Calu3 (cell line): ENCODE measurements around the gene ARFGEF3. TPM values are rescaled to one million over a fixed set of nuclear protein-coding genes. Genes with fewer than 3 reads are reported as not detected.

ENCODE experiments used
- BruUV-seq: library from RNA; stranded (reverse); fragments of 400-500 nt; replicated peaks from 2 replicates; lab custom pipeline; 2021; lab: Mats Ljungman, UMichigan
- CTCF ChIA-PET: fragments of 300-600 bp; sonication (Branson Sonifier 250); formaldehyde crosslinking; loops from one replicate; lab custom pipeline; 2022; ENCODE audit warnings: antibody characterized with exemption; lab: Charles Lee
- DNase-seq: peaks from one replicate; pipeline ENCODE4 v3.0.0; 2022
- H3K27ac Mint-ChIP-seq: one replicate; pipeline ENCODE4 v1.8.0; 2022; ENCODE audit warnings: mixed read lengths; ENCODE audit not compliant: unreplicated experiment
- H3K27me3 Mint-ChIP-seq: one replicate; pipeline ENCODE4 v1.8.0; 2022; ENCODE audit warnings: mixed read lengths; ENCODE audit not compliant: unreplicated experiment
- H3K36me3 Mint-ChIP-seq: one replicate; pipeline ENCODE4 v1.8.0; 2022; ENCODE audit warnings: mild to moderate bottlenecking, moderate library complexity, mixed read lengths; ENCODE audit not compliant: insufficient read depth, unreplicated experiment
- H3K4me1 Mint-ChIP-seq: one replicate; pipeline ENCODE4 v1.8.0; 2022; ENCODE audit warnings: mild to moderate bottlenecking, low read depth, mixed read lengths; ENCODE audit not compliant: unreplicated experiment
- H3K4me3 Mint-ChIP-seq: one replicate; pipeline ENCODE4 v1.8.0; 2022; ENCODE audit warnings: mild to moderate bottlenecking, low read depth, moderate library complexity, mixed read lengths; ENCODE audit not compliant: unreplicated experiment
- H3K9me3 Mint-ChIP-seq: one replicate; pipeline ENCODE4 v1.8.0; 2022; ENCODE audit warnings: low read depth, mixed read lengths; ENCODE audit not compliant: unreplicated experiment
- CTCF ChIP-seq: fragments of 200-600 bp; IDR thresholded peaks from one replicate; pipeline ENCODE4 v1.8.0; 2022; ENCODE audit warnings: antibody characterized with exemption; ENCODE audit not compliant: unreplicated experiment
- intact Hi-C: fragments of 100-400 bp; cut with micrococcal nuclease; formaldehyde crosslinking; loops from one replicate; pipeline ENCODE4 v1.10.0; 2022; ENCODE audit not compliant: unreplicated experiment
- total RNA-seq: library from RNA; stranded (reverse); gene quantifications from 2 replicates; pipeline ENCODE4 v1.2.3, GENCODE V29; 2022

Gene ARFGEF3
- total RNA-seq, 1 experiment from 2014 or later = 16.3 TPM

GRCh38 chr6:138176652-138177232 is 15.0 kb downstream of the ARFGEF3 start:
- H3K9me3 Mint-ChIP-seq = peaks cover 3% of the 10 kb centered on the region
- no peak for DNase-seq
- intact Hi-C loops = no loop called here
- CTCF ChIA-PET = no interaction called here
- no peak overlapping the region for H3K4me3 Mint-ChIP-seq
- H3K36me3 Mint-ChIP-seq = no peaks in the 10 kb centered on the region
- no peak for TF ChIP-seq CTCF
- no TSS peak for BruUV-seq
- no peaks in the 10 kb centered on the region for H3K4me1 Mint-ChIP-seq
- no peak overlapping the region for H3K27ac Mint-ChIP-seq
- no peaks in the 10 kb centered on the region for H3K27me3 Mint-ChIP-seq

- Mint-ChIP-seq H3K9me3 (peaks cover 3% of the 10 kb centered on the region), H3K4me1 (peaks cover 4% of the 10 kb centered on the region), H3K4me3 (no peak overlapping the region), H3K27me3 (no peaks in the 10 kb centered on the region), H3K27ac (no peak overlapping the region), H3K36me3 (no peaks in the 10 kb centered on the region)
- CTCF ChIA-PET = no interaction called here
- no peak for TF ChIP-seq CTCF
- intact Hi-C loops = no loop called here
- BruUV-seq = no TSS peak
- DNase-seq = no peak
Measured at GRCh38 chr6:138182939-138183789, 21.4 kb downstream of the ARFGEF3 start.

- peaks cover 10% of the 10 kb centered on the region for H3K4me1 Mint-ChIP-seq
- H3K4me3 Mint-ChIP-seq = no peak overlapping the region
- no peaks in the 10 kb centered on the region for H3K27me3 Mint-ChIP-seq
- H3K36me3 Mint-ChIP-seq = peaks cover 2% of the 10 kb centered on the region
- H3K27ac Mint-ChIP-seq = no peak overlapping the region
- DNase-seq = no peak
- BruUV-seq = no TSS peak
- H3K9me3 Mint-ChIP-seq = no peaks in the 10 kb centered on the region
- TF ChIP-seq CTCF = no peak
- CTCF ChIA-PET = no interaction called here
- intact Hi-C loops = no loop called here
Measured at GRCh38 chr6:138183790-138184134, 22.0 kb downstream of the ARFGEF3 start.

- TF ChIP-seq CTCF = no peak
- Mint-ChIP-seq H3K4me3 (no peak overlapping the region), H3K27ac (no peak overlapping the region), H3K4me1 (peaks cover 14% of the 10 kb centered on the region), H3K36me3 (peaks cover 5% of the 10 kb centered on the region), H3K27me3 (no peaks in the 10 kb centered on the region), H3K9me3 (no peaks in the 10 kb centered on the region)
- no peak for DNase-seq
- intact Hi-C loops = no loop called here
- CTCF ChIA-PET = no interaction called here
- no TSS peak for BruUV-seq
Measured at GRCh38 chr6:138184230-138184629, 22.5 kb downstream of the ARFGEF3 start.
